NCI-H2227 (cell line): ENCODE data around the gene METTL9.
"Not testable (repeated sequence)": the region's sequence is repeated elsewhere in the genome, so short reads cannot be mapped to it uniquely, and the experiment has no call there.

ENCODE experiments used
- DNase-seq: peaks from one replicate; lab custom pipeline; 2025; ENCODE audit not compliant: unreplicated experiment; lab: John Stamatoyannopoulos, UW

METTL9 gene

DNA sequence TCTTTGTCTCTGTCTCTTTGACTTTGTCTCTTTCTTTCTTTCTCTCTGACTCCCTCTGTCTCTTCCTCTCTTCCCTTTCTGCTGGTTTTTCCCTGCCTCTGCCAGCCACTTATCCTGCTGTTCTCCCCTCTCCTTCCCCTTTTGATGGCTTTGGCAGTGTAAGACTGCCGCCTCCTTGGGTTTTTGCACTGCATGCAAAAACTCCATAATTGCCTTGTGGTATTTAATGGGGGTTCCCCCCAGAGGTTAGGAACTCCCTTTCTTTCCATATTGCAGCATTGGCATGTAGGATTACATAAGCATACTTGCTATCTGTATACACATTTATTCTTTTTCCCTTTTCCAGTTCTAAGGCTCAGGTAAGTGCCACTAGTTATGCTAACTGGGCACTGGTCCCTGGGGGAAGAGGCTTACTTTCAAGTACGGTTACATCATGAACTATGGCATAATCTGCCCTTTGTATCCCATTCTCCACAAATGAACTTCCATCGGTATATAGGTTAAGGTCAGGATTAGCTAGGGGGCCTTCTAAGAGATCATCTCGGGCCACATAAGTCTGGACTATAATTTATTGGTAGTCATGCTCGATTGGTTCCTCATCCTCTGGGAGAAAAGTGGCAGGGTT lies 32.7 kb downstream of the METTL9 start:
- DNase-seq, result not testable (repeated sequence)

DNA sequence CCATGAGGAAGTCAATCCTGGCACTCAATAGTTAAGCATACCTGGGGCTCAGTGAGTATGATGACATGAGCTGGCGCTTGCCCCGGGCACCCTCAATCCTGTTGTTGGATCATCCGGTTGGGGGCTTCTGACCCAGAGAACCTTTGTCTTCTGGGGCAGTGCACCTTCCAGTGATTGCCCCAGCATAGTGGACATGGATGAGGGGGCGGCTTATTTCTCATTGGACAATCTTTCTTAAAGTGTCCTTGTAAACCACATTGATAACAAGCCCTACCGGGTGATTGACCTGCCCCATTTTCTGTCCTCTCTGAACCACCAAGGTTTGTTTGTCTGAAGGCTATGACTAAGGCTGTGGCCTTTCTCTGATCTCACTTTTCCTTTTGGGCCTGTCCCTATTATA lies 34.8 kb downstream of the METTL9 start:
- DNase-seq, result no peak

DNA sequence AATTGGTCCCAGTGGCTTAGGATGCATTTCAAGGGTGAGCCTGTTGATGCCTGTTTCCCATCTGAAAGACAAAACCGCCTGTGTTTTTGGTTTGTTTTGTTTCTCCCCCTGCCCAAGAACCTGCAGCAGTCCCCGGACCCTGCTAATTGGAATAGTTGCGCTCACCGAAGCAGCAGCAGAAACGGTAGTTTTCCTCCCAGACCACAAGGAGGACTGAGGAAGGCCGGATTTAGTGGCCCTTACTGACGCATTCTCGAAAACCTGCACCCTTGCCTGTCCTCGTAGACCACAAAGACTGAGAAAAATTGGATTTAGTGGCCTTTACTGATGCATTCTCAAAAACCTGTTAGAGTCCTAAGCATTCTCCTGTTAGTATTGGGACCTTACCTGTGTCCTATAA lies 36.3 kb downstream of the METTL9 start:
- not testable (repeated sequence) for DNase-seq

DNA sequence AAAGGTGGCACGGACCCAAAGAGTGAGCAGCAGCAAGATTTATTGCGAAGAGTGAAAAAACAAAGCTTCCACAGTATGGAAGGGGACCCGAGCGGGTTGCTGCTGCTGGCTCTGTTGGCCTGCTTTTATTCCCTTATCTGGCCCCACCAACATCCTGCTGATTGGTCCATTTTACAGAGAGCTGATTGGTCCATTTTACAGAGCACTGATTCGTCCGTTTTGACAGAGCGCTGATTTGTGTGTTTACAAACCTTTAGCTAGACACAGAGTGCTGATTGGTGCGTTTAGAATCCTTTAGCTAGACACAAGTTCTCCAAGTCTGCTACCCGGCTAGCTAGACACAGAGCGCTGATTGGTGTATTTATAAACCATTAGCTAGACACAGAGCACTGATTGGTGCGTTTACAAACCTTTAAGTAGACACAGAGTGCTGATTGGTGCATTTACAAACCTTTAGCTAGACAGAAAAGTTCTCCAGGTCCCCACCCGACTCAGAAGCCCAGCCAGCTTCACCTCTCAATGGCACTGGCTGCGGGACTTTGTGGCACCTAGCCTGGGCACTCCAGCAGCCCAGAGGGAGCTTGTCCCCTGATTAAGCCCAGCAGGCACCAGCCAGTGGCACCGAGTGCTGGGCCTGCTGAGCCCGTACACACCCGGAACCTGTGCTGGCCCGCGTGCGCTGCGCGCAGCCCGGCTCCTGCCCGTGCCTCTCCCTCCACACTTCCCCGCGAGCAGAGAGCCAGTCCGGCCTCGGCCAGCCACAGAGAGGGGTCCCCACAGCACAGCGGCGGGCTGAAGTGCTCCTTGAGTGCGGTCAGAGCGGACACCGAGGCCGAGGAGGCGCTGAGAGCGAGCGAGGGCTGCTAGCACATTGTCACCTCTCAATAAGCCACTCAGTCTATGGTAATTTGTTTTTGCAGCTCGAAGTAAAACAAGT lies 37.9 kb downstream of the METTL9 start:
- DNase-seq, result no peak

DNA sequence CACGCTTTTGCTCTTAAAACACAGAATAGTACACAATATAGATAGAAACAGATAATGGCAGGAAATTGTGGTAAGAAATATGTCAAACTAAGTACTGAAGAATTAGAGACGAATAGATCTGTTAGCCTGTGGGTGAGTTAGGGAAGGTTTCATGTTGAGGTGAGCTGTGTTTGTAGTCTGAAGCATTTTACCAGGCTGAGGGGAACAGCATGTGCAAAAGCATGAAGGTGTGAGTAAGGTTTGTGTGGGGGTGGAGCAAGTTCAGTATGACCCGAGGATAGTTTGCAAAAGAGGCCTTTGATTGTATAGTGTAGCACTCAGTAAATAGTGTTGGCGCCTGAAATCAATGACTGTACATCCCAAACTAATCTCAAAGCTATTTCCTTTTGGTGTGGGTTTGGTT lies 39.2 kb downstream of the METTL9 start:
- no peak for DNase-seq

DNA sequence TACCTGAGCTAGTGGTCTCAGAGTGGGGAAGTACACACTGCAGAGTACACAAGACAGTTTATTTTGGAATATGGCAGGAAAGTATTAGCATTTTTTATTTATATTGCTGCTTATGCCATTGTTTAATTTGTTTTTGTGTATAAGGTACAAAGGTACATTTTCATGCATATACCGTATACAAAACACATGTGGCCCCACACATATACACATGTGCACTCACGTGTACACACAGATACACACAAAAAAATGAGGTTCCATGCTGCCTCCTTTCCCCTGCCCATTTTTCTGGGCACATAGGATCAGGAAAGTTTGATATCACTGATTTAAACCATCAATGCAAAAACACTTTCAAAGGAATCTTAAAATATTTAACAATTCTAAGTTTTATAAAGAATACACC lies 40.1 kb downstream of the METTL9 start:
- DNase-seq, result no peak

DNA sequence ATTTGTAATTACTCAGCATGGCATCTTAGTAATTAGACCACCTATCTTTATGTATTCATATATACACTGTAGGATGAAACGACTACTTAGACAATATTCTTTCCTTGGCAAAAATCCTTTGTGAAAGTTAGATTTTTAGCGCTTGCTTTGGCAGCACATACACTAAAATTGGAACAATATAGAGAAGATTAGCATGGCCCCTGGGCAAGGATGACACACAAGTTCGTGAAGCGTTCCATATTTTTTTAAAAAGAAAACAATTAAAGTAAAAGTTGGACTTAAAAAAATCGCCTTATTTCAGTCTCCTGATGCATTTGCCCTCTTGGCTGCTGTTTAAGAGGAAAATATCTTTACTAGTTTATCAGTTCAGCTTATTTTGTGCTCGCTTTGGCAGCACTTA lies 42.5 kb downstream of the METTL9 start:
- DNase-seq, result no peak

DNA sequence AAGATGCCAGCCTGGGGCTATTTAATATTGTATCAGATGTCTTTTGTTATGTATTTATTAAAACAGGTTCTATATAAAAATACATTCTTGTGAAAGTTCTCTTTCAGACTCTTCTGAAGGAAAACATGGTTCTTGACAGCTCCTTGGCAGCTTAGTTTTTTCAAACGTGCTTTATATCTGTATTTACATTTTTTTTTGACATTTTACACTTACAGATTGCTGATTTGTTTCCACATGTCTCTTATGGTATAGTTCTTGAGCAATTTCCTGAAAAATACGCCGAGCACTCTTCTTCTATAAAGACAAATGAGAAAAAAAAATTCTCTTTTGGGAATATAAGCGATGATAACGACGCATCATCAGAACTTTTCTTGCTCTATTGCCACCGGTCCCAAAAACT lies 43.5 kb downstream of the METTL9 start:
- no peak for DNase-seq

DNA sequence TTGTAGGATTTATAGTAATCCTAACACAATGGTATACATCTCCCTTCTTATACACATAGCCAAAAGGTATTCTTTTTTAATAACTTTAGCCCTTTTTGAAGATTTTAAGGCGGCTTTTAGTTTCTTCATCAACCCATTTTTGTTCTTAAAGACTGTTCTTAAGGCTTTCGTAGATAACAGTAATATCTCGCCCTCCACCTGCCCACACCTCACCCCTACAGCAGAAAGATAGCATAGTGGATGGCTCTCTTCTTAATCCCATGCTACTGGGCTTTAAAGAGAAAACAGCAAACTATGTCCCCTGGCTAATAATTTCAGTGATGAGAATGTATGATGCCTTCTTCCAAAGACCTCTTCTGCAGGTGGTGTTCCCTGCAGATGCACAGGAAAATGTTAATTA lies 44.4 kb downstream of the METTL9 start:
- no peak for DNase-seq

DNA sequence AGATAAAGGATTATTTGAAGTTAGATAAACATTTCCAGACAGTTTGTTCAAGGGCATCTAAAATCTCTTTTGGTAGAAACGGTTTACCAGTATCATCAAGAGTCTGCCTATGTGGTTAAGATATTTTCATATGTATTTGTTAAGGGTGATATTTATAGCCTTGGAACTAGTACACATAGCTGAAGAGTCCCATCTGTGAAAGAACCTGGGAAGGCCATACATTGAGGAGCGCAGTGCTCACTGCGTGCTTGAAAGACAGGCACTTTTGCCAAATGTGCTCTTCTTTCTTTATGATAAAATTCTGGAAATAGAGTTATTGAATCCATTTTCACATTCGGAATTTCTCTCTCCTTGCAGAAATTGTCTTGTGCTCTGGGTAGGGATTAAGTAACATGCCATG lies 45.3 kb downstream of the METTL9 start:
- DNase-seq, result no peak

DNA sequence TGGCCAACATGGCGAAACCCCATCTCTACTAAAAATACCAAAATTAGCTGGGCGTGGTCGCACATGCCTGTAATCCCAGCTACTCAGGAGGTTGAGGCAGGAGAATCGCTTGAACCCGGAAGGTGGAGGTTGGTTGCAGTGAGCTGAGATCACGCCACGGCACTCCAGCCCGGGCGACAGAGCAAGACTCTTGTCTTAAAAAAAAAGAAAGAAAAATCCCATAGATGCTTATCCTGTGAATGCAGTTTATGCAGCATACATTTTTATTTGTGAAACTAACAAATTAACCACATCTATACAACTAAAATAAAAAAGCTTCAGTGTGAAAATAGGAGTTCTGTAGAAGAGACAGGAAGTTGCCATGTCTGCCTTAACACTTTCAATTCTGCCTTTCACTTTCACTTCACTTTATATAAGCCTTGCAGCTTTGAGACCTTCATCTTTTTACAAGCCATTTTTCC lies 45.9 kb downstream of the METTL9 start:
- no peak for DNase-seq

DNA sequence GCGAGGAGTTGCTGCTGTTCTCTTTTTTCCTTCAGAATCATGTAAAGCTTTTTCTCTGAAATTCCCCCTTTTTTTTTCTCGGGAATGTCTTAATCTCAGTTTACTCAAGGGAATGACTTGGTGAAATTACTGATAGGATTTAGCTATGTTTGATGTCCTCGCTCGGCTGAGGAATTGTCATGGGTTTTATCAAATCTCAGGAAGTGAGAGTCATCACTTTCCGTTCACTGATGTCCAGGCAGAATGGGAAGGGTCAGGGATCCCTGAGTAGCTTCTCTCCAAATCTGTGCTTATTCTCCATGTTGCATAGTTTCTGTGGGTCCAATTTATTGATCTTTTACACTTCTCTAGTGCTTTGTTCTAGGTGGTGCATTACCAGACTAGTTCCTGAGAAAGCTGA lies 46.7 kb downstream of the METTL9 start:
- no peak for DNase-seq

DNA sequence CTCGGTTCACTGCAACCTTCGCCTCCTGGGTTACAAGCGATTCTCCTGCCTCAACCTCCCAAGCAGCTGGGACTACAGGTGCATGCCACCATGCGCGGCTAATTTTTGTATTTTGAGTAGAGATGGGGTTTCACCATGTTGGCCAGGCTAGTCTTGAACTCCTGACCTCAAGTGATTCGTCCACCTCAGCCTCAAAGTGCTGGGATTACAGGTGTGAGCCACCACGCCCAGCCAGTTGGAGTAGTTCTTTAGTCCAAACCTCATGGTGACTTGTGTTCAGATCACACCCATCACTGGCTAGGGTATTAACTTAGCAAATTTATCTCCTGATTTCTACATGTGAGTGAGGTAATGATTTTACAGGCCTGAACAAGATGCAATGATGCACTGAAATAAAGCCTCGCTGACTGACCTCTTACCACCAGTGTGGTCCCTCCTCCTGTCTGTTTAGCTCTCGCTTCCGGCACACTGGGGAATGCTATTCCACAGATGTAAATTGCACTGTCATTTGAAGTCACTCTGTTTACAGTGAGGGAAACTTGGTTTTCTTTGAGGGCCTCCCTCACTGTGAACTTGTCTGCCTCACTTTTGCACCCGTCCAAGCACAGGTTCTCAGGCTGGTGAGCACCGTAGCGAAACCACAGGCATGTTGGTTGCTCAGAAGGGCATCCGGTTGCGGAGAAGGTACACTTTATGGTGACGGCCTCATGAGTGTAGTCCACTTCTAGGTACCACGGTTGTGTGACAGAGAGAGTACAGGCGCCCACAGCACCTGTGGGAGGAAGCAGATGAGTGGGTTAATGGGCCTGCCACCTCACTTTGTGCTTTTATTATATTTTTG lies 47.6 kb downstream of the METTL9 start:
- no peak for DNase-seq

DNA sequence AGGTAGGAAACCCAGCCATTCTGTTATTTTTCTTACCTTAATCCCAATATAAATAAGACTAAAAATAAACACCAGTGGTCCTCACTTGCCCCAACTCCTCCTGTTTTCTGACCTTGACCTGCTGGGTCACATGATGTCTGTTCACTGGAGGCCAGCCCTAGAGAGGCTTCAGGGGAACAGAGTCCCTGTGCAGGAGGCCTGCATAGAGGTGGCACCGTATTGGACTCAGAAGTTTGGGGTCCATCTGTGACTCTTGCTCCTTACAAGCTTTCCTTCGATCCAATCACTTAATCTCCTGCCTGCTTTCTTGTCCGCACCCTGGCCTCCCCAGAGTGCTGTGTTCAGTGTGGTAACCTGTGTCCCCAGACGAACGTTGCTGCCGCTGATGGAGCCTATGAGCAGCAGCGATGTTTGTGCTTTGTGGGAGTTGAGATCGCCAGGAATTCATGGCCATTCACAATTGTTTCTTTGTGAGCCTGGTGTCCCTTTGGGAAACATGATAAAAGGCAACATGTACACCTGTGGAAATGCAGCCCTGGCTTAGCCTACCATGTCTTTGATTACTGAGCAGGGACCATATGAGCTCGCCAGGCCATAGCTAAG lies 48.3 kb downstream of the METTL9 start:
- DNase-seq, result no peak

DNA sequence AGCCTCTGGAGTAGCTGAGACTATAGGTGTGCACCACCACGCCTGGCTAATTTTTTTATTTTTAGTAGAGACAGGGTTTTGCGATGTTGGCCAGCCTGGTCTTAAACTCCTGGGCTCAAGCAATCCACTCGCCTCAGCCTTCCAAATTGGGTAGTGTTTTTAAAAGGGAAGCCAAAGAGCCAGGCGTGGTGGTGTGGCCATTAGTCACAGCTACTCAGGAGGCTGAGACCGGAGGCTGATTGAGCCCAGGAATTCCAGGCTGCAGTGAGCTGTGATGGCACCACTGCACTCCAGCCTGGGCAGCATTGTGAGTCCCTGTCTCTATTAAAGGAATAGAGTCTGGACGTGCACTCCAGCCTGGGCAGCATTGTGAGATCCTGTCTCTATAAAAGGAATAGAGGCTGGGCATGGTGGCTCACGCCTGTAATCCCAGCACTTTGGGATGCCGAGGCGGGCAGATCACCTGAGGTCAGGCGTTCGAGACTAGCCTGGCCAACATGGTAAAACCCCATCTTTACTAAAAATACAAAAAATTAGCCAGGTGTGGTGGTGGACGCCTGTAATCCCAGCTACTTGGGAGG lies 50.5 kb downstream of the METTL9 start:
- not testable (repeated sequence) for DNase-seq

DNA sequence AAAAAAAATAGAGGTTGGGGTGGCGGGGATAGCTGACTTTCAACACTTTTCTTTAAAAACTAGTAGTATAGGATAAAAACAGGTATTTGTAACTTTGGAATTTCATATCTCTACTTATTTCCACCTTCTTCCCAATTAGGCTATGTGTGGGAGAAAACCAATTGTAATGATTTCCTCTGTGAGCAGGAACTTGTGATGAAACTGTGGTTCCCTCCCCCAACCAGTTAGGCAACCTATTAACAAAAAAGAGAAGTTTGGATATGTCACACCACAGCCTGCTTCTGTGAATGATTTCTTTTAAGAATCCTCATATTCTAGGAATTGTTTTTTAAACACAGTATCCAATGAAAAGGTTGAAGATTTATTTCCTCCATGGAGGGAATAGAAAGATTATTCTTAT lies 51.1 kb downstream of the METTL9 start:
- no peak for DNase-seq

DNA sequence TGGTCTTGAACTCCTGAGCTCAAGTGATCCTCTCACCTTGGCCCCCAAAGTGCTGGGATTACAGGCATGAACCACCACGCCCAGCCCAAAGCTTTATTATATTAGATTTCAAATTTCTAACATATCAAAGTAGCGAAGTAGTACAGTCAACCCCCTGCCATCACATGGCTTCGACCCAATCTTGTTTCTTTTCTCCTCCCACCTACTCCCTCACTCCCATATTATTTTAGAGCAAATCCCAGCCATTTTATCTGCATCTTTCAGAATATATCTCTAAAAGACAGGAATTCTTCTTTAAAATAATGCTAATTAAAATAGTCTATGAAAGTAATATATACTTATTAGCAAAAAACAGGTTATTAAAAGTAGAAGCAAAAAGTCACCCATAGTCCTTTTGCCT lies 52.1 kb downstream of the METTL9 start:
- no peak for DNase-seq

DNA sequence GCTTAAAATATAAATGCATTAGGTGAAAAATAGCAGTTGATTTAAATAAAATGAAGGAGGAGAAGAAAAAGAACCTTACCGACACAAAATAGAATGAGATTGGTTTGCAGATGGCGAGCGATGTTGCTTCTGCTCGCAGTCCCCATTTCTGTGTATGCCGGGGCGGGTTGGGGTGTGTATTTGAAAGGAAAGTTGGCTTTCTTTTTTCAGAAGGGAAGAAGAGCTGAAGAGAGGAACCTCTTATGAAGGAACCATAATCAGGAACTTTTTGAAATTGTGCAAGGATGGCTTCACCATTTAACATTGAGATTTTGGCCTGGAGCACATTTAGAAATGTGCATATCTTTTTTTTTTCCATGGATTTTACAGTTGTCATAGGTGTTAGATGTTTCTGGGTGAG lies 53.1 kb downstream of the METTL9 start, which contains the start of gene IGSF6:
Gene IGSF6, minus strand, starts transcription at position 156 of the 400 bp plus-strand sequence. Its CDS starts 10 bp downstream, at position 146.
- no peak for DNase-seq

DNA sequence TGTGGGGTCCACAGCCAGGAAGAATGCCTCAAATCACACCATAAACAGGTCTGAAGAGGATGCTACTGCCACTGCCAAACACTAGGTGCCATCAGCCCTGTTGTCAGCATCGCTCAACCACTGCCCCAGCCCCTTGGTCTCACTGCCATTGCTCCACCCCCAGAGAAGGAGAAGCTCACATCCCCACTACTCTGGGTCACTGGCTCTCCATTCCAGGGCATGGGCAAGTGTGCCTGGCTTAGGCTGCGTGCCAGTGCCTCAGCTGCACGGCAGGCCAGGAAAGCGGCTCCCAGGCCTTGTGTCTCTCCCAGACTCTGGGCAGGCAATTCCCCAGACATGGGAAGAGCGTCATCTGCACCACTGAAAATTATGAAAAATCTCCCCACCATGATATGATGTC lies 54.2 kb downstream of the METTL9 start:
- no peak for DNase-seq

DNA sequence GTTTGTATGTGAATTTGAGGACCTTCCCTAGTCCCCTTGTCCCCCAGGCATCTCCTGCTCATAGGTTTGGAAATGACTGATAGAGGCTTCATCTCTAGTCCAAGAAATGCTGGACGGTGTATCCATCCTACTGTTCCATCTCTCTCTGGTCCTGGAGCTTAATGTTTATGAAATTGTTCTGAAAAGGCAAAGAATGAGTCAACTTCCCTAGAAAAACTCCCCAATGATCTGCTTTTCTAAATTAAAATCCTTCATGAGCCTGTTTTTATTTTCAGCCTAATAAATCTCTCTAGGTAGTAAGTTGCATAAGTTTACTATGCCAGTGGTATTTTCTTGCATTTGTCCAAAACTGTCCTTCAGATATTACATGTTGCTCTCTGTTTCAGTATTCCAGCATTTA lies 55.1 kb downstream of the METTL9 start:
- DNase-seq, result no peak

DNA sequence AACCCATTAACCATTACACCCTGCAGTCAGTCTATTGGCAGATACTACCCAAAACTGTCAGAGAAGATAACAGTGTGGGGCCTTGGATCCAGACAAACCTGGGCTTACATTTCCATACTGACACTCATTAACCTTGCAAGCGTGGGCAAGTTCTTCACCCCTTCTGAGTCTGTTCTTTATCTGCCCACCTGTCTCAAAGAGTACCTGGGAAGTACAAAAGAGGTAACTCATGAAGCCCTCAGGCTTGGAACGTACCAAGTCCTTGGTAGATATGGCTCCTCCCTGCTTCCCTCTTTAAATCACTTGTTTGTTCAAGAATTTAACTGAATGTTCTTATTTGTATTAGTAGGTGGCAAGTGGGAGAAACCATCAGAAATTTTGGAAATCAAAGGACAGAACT lies 55.5 kb downstream of the METTL9 start:
- no peak for DNase-seq
